ENCODE data around the gene KLHL8.

The KLHL8 gene

DNA sequence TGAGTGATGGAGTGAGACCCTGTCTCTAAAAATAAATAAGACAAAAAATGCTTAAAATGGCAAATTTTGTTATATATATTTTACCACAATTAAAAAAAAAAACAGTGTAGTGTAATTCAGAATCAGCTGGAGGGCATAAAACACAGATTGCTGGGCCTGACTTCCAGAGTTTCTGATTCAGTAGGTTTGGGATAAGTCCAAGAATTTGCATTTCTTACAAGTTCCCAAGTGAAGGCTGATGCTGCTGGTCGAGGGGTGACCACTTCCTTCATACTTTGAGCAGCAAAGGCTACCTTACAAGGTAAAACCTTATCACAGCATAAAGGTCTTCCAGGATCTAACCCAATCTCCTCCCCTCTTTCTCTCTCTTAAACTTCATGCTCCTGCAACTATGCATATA, 40.7 kb downstream of the KLHL8 start:
- DNase-seq (ENCODE audit: low read depth), result peak; percentile 5
- H3K4me3 ChIP-seq (ENCODE audit: low read depth, low read length), result no peak overlapping the region
- TF ChIP-seq, protein P1, sequence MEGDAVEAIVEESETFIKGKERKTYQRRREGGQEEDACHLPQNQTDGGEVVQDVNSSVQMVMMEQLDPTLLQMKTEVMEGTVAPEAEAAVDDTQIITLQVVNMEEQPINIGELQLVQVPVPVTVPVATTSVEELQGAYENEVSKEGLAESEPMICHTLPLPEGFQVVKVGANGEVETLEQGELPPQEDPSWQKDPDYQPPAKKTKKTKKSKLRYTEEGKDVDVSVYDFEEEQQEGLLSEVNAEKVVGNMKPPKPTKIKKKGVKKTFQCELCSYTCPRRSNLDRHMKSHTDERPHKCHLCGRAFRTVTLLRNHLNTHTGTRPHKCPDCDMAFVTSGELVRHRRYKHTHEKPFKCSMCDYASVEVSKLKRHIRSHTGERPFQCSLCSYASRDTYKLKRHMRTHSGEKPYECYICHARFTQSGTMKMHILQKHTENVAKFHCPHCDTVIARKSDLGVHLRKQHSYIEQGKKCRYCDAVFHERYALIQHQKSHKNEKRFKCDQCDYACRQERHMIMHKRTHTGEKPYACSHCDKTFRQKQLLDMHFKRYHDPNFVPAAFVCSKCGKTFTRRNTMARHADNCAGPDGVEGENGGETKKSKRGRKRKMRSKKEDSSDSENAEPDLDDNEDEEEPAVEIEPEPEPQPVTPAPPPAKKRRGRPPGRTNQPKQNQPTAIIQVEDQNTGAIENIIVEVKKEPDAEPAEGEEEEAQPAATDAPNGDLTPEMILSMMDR (IDR thresholded peaks at IDR 0.05; ENCODE audit: low read depth, low read length, missing control alignments), result no peak
- in situ Hi-C loops (cut with HindIII; ENCODE audit: low sequenced_read_pairs), result no loop called here

DNA sequence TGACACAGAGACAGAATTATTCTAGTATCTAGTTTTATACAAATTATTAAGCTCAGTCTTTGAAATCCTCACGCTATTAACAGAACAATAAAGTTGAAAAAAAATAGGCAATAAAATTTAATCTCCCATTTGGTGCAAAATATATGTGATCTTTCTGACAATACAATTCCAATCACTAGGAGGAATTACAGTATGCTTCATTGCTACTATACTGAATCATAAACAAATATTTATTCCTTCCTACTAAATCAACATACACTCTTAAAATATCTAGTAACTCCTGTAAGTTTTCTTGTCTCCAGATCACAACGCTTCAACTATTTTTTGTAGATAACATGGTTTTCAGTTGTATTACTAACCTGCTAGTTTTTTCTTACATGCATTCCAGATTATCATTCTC, 45.7 kb downstream of the KLHL8 start:
- TF ChIP-seq, protein P1 (IDR thresholded peaks at IDR 0.05; ENCODE audit: low read depth, low read length, missing control alignments), result no peak
- no peak overlapping the region for H3K4me3 ChIP-seq (ENCODE audit: low read depth, low read length)
- in situ Hi-C loops (cut with HindIII; ENCODE audit: low sequenced_read_pairs), result no loop called here
- DNase-seq (ENCODE audit: low read depth), result no peak

DNA sequence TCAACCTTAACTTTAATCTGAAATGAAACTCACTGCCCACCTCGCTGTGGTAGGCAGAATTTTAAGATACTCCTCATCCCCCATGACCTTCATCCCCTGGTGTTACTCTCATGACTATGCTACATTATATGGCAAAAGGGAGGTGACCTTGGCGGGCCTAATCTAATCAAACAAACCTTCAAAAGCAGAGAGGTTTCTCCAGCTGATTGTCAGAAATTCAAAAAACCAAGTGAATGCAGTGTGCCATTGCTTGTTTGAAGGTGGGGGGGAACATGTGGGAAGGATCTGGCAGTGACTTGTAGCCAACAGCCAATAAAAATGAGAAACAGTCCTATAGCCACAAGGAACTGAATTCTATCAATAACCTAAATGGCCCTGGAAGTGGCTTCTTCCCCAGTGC, 48.5 kb downstream of the KLHL8 start:
- in situ Hi-C loops (cut with HindIII; ENCODE audit: low sequenced_read_pairs), result no loop called here
- DNase-seq (ENCODE audit: low read depth), result no peak
- no peak overlapping the region for H3K4me3 ChIP-seq (ENCODE audit: low read depth, low read length)
- TF ChIP-seq, protein P1 (IDR thresholded peaks at IDR 0.05; ENCODE audit: low read depth, low read length, missing control alignments), result no peak

DNA sequence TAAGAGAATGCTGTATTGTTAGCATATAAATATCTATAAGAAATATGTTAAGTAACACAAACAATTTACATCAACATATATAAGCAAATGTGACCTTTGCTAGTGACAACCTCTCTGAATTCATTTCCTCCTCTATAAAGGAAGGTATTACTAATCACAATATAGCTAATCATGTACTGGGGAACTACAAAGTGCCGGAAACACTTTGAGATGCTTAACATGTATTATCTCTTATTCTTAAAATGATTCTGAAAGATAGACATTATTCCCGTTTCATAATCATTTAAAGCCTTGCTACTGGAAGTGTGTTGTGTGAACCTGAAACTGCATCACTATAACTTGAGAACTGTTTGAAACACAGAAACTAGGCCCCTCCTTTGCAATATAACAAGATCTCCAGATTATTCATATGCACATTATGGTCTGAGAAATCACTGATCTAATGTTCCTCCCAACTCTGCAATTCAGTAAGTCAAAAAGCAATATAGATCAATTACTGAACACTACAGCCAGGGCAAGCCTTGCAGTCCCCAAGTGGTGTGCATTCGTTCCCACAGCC, 54.0 kb downstream of the KLHL8 start:
- DNase-seq (ENCODE audit: low read depth), result no peak

DNA sequence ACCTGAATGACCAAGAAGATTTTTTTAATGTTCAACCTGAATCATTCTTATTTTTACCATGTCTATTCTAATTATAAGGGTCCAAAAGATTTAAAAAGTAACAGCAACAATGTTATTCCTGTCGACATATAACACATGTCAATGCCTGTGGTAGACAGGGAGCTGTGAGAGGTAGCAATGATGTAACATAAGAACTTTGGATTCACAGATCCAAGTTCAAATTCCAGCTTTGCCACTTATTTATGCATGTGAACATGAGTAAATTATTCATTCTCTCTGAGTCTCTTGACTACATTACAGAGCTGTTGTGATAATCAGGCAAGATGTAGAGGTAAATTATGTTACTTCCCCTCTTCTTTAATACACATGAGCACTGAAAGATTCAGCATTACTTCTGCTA, 54.5 kb downstream of the KLHL8 start:
- TF ChIP-seq, protein P1 (IDR thresholded peaks at IDR 0.05; ENCODE audit: low read depth, low read length, missing control alignments), result no peak
- no peak for DNase-seq (ENCODE audit: low read depth)
- H3K4me3 ChIP-seq (ENCODE audit: low read depth, low read length), result no peak overlapping the region
- in situ Hi-C loops (cut with HindIII; ENCODE audit: low sequenced_read_pairs), result no loop called here

More for the DNA sequence above, 54.0 kb downstream of the KLHL8 start:
- in situ Hi-C loops (cut with HindIII; ENCODE audit: low sequenced_read_pairs), result no loop called here
- H3K4me3 ChIP-seq (ENCODE audit: low read depth, low read length), result no peak overlapping the region
- TF ChIP-seq, protein P1 (IDR thresholded peaks at IDR 0.05; ENCODE audit: low read depth, low read length, missing control alignments), result no peak

DNA sequence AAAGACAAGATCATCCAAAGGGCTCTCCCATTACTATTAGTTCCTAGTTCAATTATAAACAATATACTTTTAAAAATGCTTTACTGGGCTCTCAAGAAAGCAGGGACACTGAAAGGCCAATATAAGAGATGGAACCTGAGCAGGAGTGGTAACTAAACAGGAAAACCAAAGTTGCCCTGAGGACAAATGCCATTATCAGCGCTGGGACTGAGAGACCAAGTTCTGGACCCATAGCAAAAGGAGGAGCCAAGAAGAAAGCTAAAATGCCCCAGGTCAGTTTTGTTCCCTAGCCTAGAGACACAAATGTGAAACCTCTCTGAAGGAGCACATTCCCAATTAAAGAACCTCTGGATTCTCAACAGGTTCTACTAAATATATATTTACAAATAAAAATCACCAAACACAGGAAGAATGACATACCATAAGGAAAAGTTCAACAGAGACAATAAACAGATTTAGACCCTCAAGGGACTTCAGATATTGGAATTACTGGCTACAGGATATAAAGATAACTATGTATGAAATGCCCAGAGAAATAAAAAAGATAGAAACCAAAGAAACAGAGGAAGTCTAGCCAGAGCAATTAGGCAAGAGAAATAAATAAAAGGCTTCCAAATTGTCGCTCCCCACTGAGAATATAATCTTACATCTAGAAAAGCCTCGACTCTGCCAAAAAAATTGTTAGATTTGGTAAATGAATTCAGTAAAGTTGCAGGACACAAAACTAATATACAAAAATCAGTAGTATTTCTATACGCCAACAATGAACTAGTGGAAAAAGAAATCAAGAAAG, 67.1 kb downstream of the KLHL8 start:
- TF ChIP-seq, protein P1 (IDR thresholded peaks at IDR 0.05; ENCODE audit: low read depth, low read length, missing control alignments), result no peak
- in situ Hi-C loops (cut with HindIII; ENCODE audit: low sequenced_read_pairs), result no loop called here
- no peak overlapping the region for H3K4me3 ChIP-seq (ENCODE audit: low read depth, low read length)
- DNase-seq (ENCODE audit: low read depth), result no peak
